Panc1 (cell line): ENCODE results near the gene NXPH3.

Experiments
- POLR2AphosphoS5 ChIP-seq: IDR thresholded peaks from 2 replicates; pipeline ENCODE4 v1.6.1; 2012; ENCODE audit warnings: mild to moderate bottlenecking, low read depth, low read length, moderate library complexity
- SIN3A ChIP-seq: IDR thresholded peaks from 2 replicates; pipeline ENCODE4 v1.6.1; 2012; ENCODE audit warnings: low read depth, mild to moderate bottlenecking, low read length, moderate library complexity, borderline replicate concordance; ENCODE audit not compliant: insufficient read depth
- TF ChIP-seq, protein P1 (sequence below): fragments of 450-650 bp; IDR thresholded peaks from 2 replicates; pipeline ENCODE4 v1.5.1; 2017; ENCODE audit warnings: mild to moderate bottlenecking
- TF ChIP-seq, protein P2 (sequence below), 2 experiments: IDR thresholded peaks; 2 replicates each; pipeline ENCODE4 v1.6.1; 2011 to 2012; ENCODE audit warnings: low read depth in 2 of 2, control low read depth in 1 of 2, low read length in 1 of 2, mild to moderate bottlenecking in 1 of 2, moderate library complexity in 1 of 2; ENCODE audit not compliant: insufficient read depth in 1 of 2

DNA sequence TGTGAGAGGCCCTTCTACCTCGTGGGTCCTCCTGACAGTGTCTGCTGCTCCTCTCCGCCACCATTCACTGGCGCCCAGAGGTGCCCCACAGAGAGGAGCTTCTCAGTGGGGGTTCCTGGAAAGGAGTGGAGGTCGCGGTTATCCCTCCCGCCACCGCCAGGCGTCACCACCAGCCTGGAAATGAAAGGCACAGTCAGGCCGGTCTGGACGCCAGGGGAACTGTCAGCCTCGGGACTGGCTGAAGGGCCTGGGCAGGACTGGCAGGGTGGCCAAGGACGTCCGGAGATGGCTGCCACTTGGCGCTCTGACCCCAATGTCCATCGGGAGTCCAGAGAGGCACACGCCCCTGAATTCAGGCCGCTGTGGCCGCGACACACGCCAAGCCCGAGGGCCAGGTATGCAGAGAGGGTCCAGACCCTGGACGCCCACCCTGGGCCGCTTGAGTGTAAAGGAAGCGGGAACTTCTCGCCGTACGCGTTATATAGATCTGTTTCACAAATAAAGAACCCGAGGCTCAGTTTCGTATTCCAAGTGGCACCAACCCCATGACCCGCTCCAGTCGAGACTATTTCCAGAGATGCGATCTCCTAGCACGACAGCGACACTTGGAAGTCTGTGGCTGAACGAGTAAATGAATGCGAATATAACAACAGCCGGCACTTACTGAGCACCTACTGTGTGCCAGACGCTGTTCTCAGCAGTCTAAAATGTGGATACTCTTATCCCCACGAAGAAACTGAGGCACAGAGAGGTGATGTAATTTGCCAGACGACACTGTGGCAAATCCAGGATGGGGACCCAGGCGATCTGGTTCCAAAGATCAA is 7.6 kb upstream of the NXPH3 start:
- TF ChIP-seq, protein P1, sequence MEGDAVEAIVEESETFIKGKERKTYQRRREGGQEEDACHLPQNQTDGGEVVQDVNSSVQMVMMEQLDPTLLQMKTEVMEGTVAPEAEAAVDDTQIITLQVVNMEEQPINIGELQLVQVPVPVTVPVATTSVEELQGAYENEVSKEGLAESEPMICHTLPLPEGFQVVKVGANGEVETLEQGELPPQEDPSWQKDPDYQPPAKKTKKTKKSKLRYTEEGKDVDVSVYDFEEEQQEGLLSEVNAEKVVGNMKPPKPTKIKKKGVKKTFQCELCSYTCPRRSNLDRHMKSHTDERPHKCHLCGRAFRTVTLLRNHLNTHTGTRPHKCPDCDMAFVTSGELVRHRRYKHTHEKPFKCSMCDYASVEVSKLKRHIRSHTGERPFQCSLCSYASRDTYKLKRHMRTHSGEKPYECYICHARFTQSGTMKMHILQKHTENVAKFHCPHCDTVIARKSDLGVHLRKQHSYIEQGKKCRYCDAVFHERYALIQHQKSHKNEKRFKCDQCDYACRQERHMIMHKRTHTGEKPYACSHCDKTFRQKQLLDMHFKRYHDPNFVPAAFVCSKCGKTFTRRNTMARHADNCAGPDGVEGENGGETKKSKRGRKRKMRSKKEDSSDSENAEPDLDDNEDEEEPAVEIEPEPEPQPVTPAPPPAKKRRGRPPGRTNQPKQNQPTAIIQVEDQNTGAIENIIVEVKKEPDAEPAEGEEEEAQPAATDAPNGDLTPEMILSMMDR: peak; percentile 97
- TF ChIP-seq, protein P2, sequence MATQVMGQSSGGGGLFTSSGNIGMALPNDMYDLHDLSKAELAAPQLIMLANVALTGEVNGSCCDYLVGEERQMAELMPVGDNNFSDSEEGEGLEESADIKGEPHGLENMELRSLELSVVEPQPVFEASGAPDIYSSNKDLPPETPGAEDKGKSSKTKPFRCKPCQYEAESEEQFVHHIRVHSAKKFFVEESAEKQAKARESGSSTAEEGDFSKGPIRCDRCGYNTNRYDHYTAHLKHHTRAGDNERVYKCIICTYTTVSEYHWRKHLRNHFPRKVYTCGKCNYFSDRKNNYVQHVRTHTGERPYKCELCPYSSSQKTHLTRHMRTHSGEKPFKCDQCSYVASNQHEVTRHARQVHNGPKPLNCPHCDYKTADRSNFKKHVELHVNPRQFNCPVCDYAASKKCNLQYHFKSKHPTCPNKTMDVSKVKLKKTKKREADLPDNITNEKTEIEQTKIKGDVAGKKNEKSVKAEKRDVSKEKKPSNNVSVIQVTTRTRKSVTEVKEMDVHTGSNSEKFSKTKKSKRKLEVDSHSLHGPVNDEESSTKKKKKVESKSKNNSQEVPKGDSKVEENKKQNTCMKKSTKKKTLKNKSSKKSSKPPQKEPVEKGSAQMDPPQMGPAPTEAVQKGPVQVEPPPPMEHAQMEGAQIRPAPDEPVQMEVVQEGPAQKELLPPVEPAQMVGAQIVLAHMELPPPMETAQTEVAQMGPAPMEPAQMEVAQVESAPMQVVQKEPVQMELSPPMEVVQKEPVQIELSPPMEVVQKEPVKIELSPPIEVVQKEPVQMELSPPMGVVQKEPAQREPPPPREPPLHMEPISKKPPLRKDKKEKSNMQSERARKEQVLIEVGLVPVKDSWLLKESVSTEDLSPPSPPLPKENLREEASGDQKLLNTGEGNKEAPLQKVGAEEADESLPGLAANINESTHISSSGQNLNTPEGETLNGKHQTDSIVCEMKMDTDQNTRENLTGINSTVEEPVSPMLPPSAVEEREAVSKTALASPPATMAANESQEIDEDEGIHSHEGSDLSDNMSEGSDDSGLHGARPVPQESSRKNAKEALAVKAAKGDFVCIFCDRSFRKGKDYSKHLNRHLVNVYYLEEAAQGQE (IDR thresholded peaks at IDR 0.05; ENCODE audit: insufficient read depth in 1 of 2, low read depth in 2 of 2, low read length in 1 of 2): no peak
- no peak for TF ChIP-seq POLR2AphosphoS5
- no peak for TF ChIP-seq SIN3A
